SK-N-SH treated with all-trans-retinoic acid at 6 μM for 48 hours (cell line): ENCODE data around the gene DIPK1A.

ENCODE experiments used
- ATAC-seq: fragments of 200-7000 bp; cut with Tn5 transposase; 3 replicates; pipeline ENCODE4 v1.9.1; 2020; ENCODE audit warnings: mild to moderate bottlenecking, moderate library complexity
- ARNTL ChIP-seq: fragments of 450-650 bp; formaldehyde crosslinking; IDR thresholded peaks from 2 replicates; pipeline ENCODE4 v1.5.0; 2020; ENCODE audit warnings: low read depth, mild to moderate bottlenecking, moderate library complexity, borderline replicate concordance
- CSDC2 ChIP-seq: fragments of 250-450 bp; sonication (Bioruptor Pico); IDR thresholded peaks from 2 replicates; pipeline ENCODE4 v1.5.0; 2020; ENCODE audit warnings: mild to moderate bottlenecking, moderate library complexity
- ESRRG ChIP-seq: fragments of 250-450 bp; sonication (Bioruptor Pico); IDR thresholded peaks from 2 replicates; pipeline ENCODE4 v1.6.1; 2021; ENCODE audit warnings: mild to moderate bottlenecking
- GLIS3 ChIP-seq: fragments of 250-450 bp; sonication (Bioruptor Pico); IDR thresholded peaks from 2 replicates; pipeline ENCODE4 v1.5.0; 2020; ENCODE audit warnings: mild to moderate bottlenecking, moderate library complexity
- ISL1 ChIP-seq: fragments of 250-450 bp; sonication (Bioruptor Pico); IDR thresholded peaks from 2 replicates; pipeline ENCODE4 v2.1.2; 2022; ENCODE audit warnings: mild to moderate bottlenecking, moderate library complexity
- OSR1 ChIP-seq: fragments of 250-450 bp; sonication (Bioruptor Pico); IDR thresholded peaks from 2 replicates; pipeline ENCODE4 v1.8.0; 2022; ENCODE audit warnings: moderate library complexity, mild to moderate bottlenecking, inconsistent platforms
- PPARA ChIP-seq: fragments of 250-450 bp; sonication (Bioruptor Pico); IDR thresholded peaks from 2 replicates; pipeline ENCODE4 v1.5.0; 2020; ENCODE audit warnings: mild to moderate bottlenecking, borderline replicate concordance
- SNAI2 ChIP-seq: fragments of 250-450 bp; sonication (Bioruptor Pico); IDR thresholded peaks from 2 replicates; pipeline ENCODE4 v1.5.0; 2020; ENCODE audit warnings: mild to moderate bottlenecking, moderate library complexity
- TCF4 ChIP-seq: fragments of 250-450 bp; sonication (Bioruptor Pico); IDR thresholded peaks from 2 replicates; pipeline ENCODE4 v1.8.0; 2021; ENCODE audit warnings: mild to moderate bottlenecking, moderate library complexity, borderline replicate concordance
- TOX ChIP-seq: fragments of 250-450 bp; sonication (Bioruptor Pico); IDR thresholded peaks from 2 replicates; pipeline ENCODE4 v1.8.0; 2021; ENCODE audit warnings: mild to moderate bottlenecking, moderate library complexity, borderline replicate concordance
- ZC3H10 ChIP-seq: fragments of 250-450 bp; sonication (Bioruptor Pico); IDR thresholded peaks from 2 replicates; pipeline ENCODE4 v1.5.1; 2021; ENCODE audit warnings: mild to moderate bottlenecking, moderate library complexity
- ZFP3 ChIP-seq: fragments of 250-450 bp; sonication (Bioruptor Pico); IDR thresholded peaks from 2 replicates; pipeline ENCODE4 v1.5.0; 2020; ENCODE audit warnings: mild to moderate bottlenecking, moderate library complexity
- ZFP30 ChIP-seq: fragments of 450-650 bp; formaldehyde crosslinking; IDR thresholded peaks from 2 replicates; pipeline ENCODE4 v1.5.0; 2022; ENCODE audit warnings: mild to moderate bottlenecking, moderate library complexity
- ZNF565 ChIP-seq: fragments of 450-650 bp; formaldehyde crosslinking; conservative IDR thresholded peaks from 2 replicates; pipeline ENCODE4 v1.5.0; 2020; ENCODE audit warnings: low read depth, mild to moderate bottlenecking, moderate library complexity
- ZNF70 ChIP-seq: fragments of 450-650 bp; formaldehyde crosslinking; IDR thresholded peaks from 2 replicates; pipeline ENCODE4 v1.5.0; 2020; ENCODE audit warnings: mild to moderate bottlenecking, moderate library complexity
- ZNF8 ChIP-seq: fragments of 450-650 bp; formaldehyde crosslinking; IDR thresholded peaks from 2 replicates; pipeline ENCODE4 v1.5.0; 2020; ENCODE audit warnings: mild to moderate bottlenecking, moderate library complexity
- TF ChIP-seq, protein P1 (sequence below): fragments of 250-450 bp; sonication (Bioruptor Pico); IDR thresholded peaks from 2 replicates; pipeline ENCODE4 v1.8.0; 2020; ENCODE audit warnings: mild to moderate bottlenecking, moderate library complexity, borderline replicate concordance
- TF ChIP-seq, protein P2 (sequence below): fragments of 250-450 bp; sonication (Bioruptor Pico); IDR thresholded peaks from 2 replicates; pipeline ENCODE4 v1.5.1; 2020; ENCODE audit warnings: low read depth, mild to moderate bottlenecking, moderate library complexity
- TF ChIP-seq, protein P3 (sequence below): fragments of 250-450 bp; sonication (Bioruptor Pico); IDR thresholded peaks from 2 replicates; pipeline ENCODE4 v1.8.0; 2021; ENCODE audit warnings: low read depth, mild to moderate bottlenecking, moderate library complexity, borderline replicate concordance
- TF ChIP-seq, protein P4 (sequence below): fragments of 250-450 bp; sonication (Bioruptor Pico); IDR thresholded peaks from 2 replicates; pipeline ENCODE4 v1.5.0; 2020; ENCODE audit warnings: mild to moderate bottlenecking, moderate library complexity
- TF ChIP-seq, protein P5 (sequence below): fragments of 250-450 bp; sonication (Bioruptor Pico); IDR thresholded peaks from 2 replicates; pipeline ENCODE4 v1.5.1; 2021; ENCODE audit warnings: mild to moderate bottlenecking, moderate library complexity

DIPK1A gene

DNA sequence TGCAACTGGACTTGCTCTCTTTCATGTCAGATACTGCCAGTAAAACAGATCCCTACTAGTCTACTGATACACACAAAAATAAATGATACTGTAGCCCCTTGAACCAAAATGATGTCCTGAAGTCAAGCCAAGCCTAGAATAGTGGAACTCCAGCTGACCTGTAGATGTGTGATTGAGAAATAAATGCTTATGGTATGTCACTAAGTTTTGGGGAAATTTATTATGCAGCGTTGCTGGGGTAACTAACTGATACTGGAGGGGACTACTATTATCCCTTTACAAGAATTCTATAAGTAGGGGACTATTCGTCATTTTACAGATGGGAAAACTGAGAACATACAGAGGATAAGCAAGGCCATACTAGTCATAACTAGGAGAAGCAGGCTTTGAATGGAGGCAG is 73.8 kb downstream of the DIPK1A start:
- no peak for ATAC-seq

DNA sequence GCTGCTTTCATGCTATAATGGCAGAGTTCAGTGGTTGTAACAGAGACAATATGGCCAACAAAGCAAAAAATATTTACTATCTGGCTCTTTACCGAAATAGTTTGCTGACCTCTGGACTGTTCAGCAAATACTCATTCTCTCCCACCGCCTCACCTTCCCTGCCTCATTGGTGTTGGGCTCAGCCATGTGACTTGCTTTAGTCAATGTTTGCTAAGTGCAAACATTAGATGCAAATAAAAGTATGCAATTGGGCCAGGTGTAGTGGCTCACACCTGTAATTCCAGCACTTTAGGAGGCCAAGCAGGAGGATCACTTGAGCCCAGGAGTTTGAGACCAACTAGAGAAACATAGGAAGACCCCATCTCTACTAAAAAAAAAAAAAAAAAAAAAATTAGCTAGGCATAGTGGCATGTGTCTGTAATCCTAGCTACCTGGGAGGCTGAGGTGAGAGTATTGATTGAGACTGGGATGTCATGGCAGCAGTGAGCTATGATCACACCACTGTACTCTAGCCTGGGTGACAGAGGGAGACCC is 74.3 kb downstream of the DIPK1A start:
- ATAC-seq: no peak
- TF ChIP-seq ISL1 (CRISPR knock-in tag) (no peak), ZNF70 (CRISPR knock-in tag) (no peak), ESRRG (CRISPR knock-in tag) (no peak), PPARA (CRISPR knock-in tag) (no peak), OSR1 (CRISPR knock-in tag) (no peak), CSDC2 (no peak), ZNF565 (CRISPR knock-in tag) (no peak), GLIS3 (CRISPR knock-in tag) (no peak), ZFP30 (no peak), ZFP3 (CRISPR knock-in tag) (no peak), SNAI2 (CRISPR knock-in tag) (no peak), TOX (CRISPR knock-in tag) (no peak), ZNF8 (CRISPR knock-in tag) (no peak), ZC3H10 (CRISPR knock-in tag) (no peak)
- TF ChIP-seq, protein P1, sequence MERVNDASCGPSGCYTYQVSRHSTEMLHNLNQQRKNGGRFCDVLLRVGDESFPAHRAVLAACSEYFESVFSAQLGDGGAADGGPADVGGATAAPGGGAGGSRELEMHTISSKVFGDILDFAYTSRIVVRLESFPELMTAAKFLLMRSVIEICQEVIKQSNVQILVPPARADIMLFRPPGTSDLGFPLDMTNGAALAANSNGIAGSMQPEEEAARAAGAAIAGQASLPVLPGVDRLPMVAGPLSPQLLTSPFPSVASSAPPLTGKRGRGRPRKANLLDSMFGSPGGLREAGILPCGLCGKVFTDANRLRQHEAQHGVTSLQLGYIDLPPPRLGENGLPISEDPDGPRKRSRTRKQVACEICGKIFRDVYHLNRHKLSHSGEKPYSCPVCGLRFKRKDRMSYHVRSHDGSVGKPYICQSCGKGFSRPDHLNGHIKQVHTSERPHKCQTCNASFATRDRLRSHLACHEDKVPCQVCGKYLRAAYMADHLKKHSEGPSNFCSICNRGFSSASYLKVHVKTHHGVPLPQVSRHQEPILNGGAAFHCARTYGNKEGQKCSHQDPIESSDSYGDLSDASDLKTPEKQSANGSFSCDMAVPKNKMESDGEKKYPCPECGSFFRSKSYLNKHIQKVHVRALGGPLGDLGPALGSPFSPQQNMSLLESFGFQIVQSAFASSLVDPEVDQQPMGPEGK: no peak
- TF ChIP-seq, protein P2, sequence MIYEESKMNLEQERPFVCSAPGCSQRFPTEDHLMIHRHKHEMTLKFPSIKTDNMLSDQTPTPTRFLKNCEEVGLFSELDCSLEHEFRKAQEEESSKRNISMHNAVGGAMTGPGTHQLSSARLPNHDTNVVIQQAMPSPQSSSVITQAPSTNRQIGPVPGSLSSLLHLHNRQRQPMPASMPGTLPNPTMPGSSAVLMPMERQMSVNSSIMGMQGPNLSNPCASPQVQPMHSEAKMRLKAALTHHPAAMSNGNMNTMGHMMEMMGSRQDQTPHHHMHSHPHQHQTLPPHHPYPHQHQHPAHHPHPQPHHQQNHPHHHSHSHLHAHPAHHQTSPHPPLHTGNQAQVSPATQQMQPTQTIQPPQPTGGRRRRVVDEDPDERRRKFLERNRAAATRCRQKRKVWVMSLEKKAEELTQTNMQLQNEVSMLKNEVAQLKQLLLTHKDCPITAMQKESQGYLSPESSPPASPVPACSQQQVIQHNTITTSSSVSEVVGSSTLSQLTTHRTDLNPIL (CRISPR knock-in tag): no peak
- TF ChIP-seq, protein P3, sequence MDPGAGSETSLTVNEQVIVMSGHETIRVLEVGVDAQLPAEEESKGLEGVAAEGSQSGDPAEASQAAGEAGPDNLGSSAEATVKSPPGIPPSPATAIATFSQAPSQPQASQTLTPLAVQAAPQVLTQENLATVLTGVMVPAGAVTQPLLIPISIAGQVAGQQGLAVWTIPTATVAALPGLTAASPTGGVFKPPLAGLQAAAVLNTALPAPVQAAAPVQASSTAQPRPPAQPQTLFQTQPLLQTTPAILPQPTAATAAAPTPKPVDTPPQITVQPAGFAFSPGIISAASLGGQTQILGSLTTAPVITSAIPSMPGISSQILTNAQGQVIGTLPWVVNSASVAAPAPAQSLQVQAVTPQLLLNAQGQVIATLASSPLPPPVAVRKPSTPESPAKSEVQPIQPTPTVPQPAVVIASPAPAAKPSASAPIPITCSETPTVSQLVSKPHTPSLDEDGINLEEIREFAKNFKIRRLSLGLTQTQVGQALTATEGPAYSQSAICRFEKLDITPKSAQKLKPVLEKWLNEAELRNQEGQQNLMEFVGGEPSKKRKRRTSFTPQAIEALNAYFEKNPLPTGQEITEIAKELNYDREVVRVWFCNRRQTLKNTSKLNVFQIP (CRISPR knock-in tag): no peak
- TF ChIP-seq, protein P4, sequence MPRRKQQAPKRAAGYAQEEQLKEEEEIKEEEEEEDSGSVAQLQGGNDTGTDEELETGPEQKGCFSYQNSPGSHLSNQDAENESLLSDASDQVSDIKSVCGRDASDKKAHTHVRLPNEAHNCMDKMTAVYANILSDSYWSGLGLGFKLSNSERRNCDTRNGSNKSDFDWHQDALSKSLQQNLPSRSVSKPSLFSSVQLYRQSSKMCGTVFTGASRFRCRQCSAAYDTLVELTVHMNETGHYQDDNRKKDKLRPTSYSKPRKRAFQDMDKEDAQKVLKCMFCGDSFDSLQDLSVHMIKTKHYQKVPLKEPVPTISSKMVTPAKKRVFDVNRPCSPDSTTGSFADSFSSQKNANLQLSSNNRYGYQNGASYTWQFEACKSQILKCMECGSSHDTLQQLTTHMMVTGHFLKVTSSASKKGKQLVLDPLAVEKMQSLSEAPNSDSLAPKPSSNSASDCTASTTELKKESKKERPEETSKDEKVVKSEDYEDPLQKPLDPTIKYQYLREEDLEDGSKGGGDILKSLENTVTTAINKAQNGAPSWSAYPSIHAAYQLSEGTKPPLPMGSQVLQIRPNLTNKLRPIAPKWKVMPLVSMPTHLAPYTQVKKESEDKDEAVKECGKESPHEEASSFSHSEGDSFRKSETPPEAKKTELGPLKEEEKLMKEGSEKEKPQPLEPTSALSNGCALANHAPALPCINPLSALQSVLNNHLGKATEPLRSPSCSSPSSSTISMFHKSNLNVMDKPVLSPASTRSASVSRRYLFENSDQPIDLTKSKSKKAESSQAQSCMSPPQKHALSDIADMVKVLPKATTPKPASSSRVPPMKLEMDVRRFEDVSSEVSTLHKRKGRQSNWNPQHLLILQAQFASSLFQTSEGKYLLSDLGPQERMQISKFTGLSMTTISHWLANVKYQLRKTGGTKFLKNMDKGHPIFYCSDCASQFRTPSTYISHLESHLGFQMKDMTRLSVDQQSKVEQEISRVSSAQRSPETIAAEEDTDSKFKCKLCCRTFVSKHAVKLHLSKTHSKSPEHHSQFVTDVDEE: no peak

More for the DNA sequence above, 73.8 kb downstream of the DIPK1A start:
- TF ChIP-seq CSDC2 (no peak), TCF4 (CRISPR knock-in tag) (no peak), OSR1 (CRISPR knock-in tag) (no peak), SNAI2 (CRISPR knock-in tag) (no peak), ZNF8 (CRISPR knock-in tag) (peak; percentile 58)
- TF ChIP-seq, protein P5, sequence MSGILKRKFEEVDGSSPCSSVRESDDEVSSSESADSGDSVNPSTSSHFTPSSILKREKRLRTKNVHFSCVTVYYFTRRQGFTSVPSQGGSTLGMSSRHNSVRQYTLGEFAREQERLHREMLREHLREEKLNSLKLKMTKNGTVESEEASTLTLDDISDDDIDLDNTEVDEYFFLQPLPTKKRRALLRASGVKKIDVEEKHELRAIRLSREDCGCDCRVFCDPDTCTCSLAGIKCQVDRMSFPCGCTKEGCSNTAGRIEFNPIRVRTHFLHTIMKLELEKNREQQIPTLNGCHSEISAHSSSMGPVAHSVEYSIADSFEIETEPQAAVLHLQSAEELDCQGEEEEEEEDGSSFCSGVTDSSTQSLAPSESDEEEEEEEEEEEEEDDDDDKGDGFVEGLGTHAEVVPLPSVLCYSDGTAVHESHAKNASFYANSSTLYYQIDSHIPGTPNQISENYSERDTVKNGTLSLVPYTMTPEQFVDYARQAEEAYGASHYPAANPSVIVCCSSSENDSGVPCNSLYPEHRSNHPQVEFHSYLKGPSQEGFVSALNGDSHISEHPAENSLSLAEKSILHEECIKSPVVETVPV (CRISPR knock-in tag): no peak

DNA sequence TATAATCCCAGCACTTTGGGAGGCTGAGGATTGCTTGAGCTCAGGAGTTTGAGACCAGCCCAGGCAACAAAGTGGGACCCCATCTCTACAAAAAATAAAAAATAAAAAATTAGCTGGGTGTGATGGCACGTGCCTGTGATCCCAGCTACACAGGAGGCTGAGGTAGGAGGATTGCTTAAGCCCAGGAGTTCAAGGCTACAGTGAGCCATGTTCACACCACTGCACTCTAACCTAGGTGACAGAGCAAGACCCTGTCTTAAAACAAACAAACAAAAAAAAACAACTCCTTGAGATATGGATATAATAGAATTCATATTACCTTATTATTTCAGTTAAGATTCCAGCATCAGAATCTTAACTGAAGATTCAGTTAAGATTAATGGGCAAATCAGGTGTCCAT is 77.1 kb downstream of the DIPK1A start:
- no peak for TF ChIP-seq TCF4 (CRISPR knock-in tag)
- ATAC-seq: no peak

DNA sequence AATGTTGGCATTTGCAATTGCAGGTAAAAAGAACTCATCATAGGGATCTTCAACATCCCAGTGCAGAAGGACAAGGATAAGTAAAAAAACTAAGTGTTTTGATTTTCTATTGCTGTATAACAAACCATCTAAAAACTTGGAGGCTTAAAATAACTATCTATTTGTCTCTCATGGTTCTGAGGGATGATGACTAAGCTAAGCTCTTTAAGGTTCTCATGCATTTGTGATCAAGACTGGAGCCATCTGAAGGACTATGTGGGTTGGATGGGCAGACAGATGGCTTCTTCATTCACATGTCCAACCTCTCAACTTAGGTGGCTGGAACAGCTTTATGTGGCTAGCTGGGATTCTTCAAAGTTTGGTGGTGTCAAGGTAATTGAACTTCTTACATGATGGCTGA is 78.0 kb downstream of the DIPK1A start:
- no peak for ATAC-seq
- no peak for TF ChIP-seq GLIS3 (CRISPR knock-in tag)
- TF ChIP-seq, protein P3 (CRISPR knock-in tag): no peak
- no peak for TF ChIP-seq ZC3H10 (CRISPR knock-in tag)
- no peak for TF ChIP-seq TCF4 (CRISPR knock-in tag)
- TF ChIP-seq ZNF70 (CRISPR knock-in tag): no peak
- no peak for TF ChIP-seq CSDC2
- TF ChIP-seq, protein P2 (CRISPR knock-in tag): no peak
- no peak for TF ChIP-seq ZNF8 (CRISPR knock-in tag)
- TF ChIP-seq ISL1 (CRISPR knock-in tag): no peak
- no peak for TF ChIP-seq ARNTL
- TF ChIP-seq ZFP3 (CRISPR knock-in tag): no peak
- no peak for TF ChIP-seq TOX (CRISPR knock-in tag)
- TF ChIP-seq, protein P5 (CRISPR knock-in tag): no peak
